Measurements from ENCODE around the gene IFIT3. TPM values are rescaled to one million over a fixed set of nuclear protein-coding genes. Genes with fewer than 3 reads are reported as not detected.

Gene IFIT3
- total RNA-seq, 4 donors from 2014 or later: 9.2 to 58.5 (median 17.2) TPM

- ATAC-seq (ENCODE audit: low FRiP score) (no peak), DNase-seq (ENCODE audit: low spot score) (no peak)
- TF ChIP-seq CTCF (IDR thresholded peaks at IDR 0.05): no peak
Measured at GRCh38 chr10:89339875-89340274, 12.1 kb downstream of the IFIT3 start.

- ATAC-seq (ENCODE audit: low FRiP score) (no peak), DNase-seq (ENCODE audit: low spot score) (no peak)
- no peak for TF ChIP-seq CTCF (IDR thresholded peaks at IDR 0.05)
Measured at GRCh38 chr10:89341649-89342048, 13.9 kb downstream of the IFIT3 start.

GRCh38 chr10:89342206-89342958 is 14.6 kb downstream of the IFIT3 start:
- DNase-seq (ENCODE audit: low spot score) (no peak), ATAC-seq (ENCODE audit: low FRiP score) (no peak)
- no peak for TF ChIP-seq CTCF (IDR thresholded peaks at IDR 0.05)

GRCh38 chr10:89343089-89343767 is 15.4 kb downstream of the IFIT3 start:
- no peak for ATAC-seq (ENCODE audit: low FRiP score)
- TF ChIP-seq CTCF (IDR thresholded peaks at IDR 0.05): no peak

GRCh38 chr10:89344156-89344555 is 16.4 kb downstream of the IFIT3 start:
- DNase-seq (ENCODE audit: low spot score): no peak
- no peak for TF ChIP-seq CTCF (IDR thresholded peaks at IDR 0.05)
- no peak for ATAC-seq (ENCODE audit: low FRiP score)

More at GRCh38 chr10:89343089-89343767, 15.4 kb downstream of the IFIT3 start:
- no peak for DNase-seq (ENCODE audit: low spot score)

GRCh38 chr10:89345367-89346000 is 17.7 kb downstream of the IFIT3 start:
- DNase-seq (ENCODE audit: low spot score): no peak
- ATAC-seq (ENCODE audit: low FRiP score): no peak
- no peak for TF ChIP-seq CTCF (IDR thresholded peaks at IDR 0.05)

Data from omental fat pad (tissue), 4 donors.